Measurements from ENCODE around the gene CERS4.
"Not testable (repeated sequence)": the region's sequence is repeated elsewhere in the genome, so short reads cannot be mapped to it uniquely, and the experiment has no call there.

Gene CERS4

GRCh38 chr19:8241646-8242045, 32.5 kb downstream of the CERS4 start:
- no peak for DNase-seq (ENCODE audit: low read depth, low spot score)

- no peak for DNase-seq (ENCODE audit: low read depth, low spot score)
These were observed 33.1 kb downstream of the CERS4 start for GRCh38 chr19:8242211-8242821.

- no peak for DNase-seq (ENCODE audit: low read depth, low spot score)
These were observed 34.0 kb downstream of the CERS4 start for GRCh38 chr19:8243146-8243545.

- no peak for DNase-seq (ENCODE audit: low read depth, low spot score)
These were observed 35.3 kb downstream of the CERS4 start for GRCh38 chr19:8244442-8244841.

GRCh38 chr19:8245869-8246835, 37.0 kb downstream of the CERS4 start:
- DNase-seq (ENCODE audit: low read depth, low spot score): no peak

- DNase-seq (ENCODE audit: low read depth, low spot score): not testable (repeated sequence)
These were observed 38.1 kb downstream of the CERS4 start for GRCh38 chr19:8247129-8247890.

- DNase-seq (ENCODE audit: low read depth, low spot score): no peak
These were observed 39.5 kb downstream of the CERS4 start for GRCh38 chr19:8248348-8249328.

- no peak for DNase-seq (ENCODE audit: low read depth, low spot score)
These were observed 41.4 kb downstream of the CERS4 start for GRCh38 chr19:8250596-8250995.

- DNase-seq (ENCODE audit: low read depth, low spot score): no peak
These were observed 41.9 kb downstream of the CERS4 start for GRCh38 chr19:8251025-8251472.

- peak; percentile 72 for DNase-seq (ENCODE audit: low read depth, low spot score)
These were observed 43.9 kb downstream of the CERS4 start for GRCh38 chr19:8252922-8253589.

GRCh38 chr19:8253678-8254077, 44.5 kb downstream of the CERS4 start:
- no peak for DNase-seq (ENCODE audit: low read depth, low spot score)

GRCh38 chr19:8254286-8255001, 45.3 kb downstream of the CERS4 start:
- no peak for DNase-seq (ENCODE audit: low read depth, low spot score)

- no peak for DNase-seq (ENCODE audit: low read depth, low spot score)
These were observed 46.4 kb downstream of the CERS4 start for GRCh38 chr19:8255426-8256125.

- no peak for DNase-seq (ENCODE audit: low read depth, low spot score)
These were observed 47.3 kb downstream of the CERS4 start for GRCh38 chr19:8256276-8257051.

GRCh38 chr19:8257052-8257443, 47.9 kb downstream of the CERS4 start:
- DNase-seq (ENCODE audit: low read depth, low spot score): no peak

- no peak for DNase-seq (ENCODE audit: low read depth, low spot score)
These were observed 50.2 kb downstream of the CERS4 start for GRCh38 chr19:8259142-8259921.

- no peak for DNase-seq (ENCODE audit: low read depth, low spot score)
These were observed 50.7 kb downstream of the CERS4 start for GRCh38 chr19:8259922-8260247.

- DNase-seq (ENCODE audit: low read depth, low spot score): no peak
These were observed 52.2 kb downstream of the CERS4 start for GRCh38 chr19:8261347-8261746.

Measured in activated naive CD8-positive, alpha-beta T cell treated with anti-CD3 and anti-CD28 coated beads, Interleukin-2, amount 50 U/mL, for 16 hours (primary cell).